GM18498 (cell line): Measurements from ENCODE around the gene NKD2.
"Not testable (repeated sequence)": the region's sequence is repeated elsewhere in the genome, so short reads cannot be mapped to it uniquely, and the experiment has no call there.

Experiments used
- ATAC-seq: cut with Tn5 transposase; IDR thresholded peaks from one replicate; pipeline ENCODE4 v1.9.1; 2021; ENCODE audit warnings: mild to moderate bottlenecking, moderate library complexity; ENCODE audit not compliant: unreplicated experiment

The NKD2 gene

DNA sequence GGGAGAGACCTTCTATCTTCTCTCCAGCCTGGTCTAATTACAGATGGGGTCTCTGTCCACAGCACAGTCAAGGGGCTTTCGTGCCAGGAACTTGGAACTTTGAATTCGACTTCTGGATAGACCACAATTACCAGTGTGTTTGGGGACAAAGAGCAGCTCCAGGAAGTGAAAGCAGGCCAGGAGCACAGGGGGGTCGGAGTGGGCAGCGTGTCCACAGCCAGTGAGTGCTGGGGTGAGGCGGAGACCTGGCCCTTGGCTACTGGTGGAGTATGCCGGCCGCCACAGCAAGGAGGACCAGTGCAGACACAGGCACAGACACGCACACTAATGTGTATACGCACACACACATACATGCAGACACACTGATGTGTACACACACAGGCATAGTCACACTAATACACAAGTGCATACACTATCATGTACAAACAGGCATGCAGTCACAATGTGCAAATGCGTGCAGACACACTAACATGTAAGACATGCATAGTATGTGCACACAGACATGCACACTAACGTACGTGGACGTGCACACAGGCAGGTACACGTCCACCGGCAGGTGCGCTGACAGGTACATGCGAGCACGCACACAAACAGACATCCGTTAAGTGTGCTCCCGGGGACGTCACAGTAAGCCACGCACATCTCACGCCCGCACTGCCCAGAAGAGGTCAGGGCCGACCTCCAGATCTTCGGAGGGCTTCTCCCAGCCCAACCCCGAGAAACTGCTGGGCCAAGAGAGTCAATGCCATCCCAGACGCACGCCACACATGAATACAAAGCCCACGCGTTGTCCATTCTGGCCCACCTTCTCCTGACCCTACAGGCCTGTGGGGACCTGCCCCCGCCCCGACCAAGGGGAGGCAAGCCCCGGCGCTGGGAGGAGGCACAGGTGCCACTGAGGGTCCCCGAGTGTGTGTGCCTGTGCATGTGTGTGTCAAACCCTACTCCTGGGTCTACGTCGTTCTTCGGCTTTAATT lies 46.5 kb downstream of the NKD2 start:
- no peak for ATAC-seq

DNA sequence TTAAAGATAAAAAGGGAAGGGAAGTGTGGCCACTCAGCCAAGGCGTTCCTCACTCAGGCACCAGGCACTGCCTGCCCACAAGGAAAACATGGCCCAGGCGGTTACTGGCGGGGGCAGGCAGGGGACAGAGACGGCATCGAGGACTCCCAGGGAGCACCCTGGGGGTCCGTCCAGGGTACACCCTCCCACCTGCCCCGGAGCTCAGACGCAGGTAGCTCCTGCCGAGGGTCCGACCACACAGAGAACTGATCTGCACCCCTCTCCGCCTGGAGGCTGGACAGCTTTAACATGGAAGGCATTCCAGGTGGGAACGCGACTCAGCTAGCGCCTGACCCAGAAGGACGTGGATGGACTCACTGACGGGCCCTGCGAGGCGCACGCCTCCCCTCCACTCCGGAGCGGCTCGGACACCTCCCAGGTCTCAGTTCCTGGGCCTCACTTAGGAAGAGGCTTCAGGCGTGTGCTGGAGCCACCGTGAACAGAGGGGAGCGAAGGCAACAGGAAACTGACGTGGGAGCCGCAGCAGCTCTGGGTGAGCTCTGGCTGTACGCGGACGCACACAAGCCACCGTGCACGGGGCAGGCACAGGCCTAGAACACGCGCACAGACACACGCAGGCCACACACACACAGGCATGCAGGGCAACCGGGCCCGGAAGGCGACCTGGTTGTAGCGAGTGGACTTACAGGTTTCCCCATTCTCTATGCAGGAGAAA lies 47.5 kb downstream of the NKD2 start:
- no peak for ATAC-seq

DNA sequence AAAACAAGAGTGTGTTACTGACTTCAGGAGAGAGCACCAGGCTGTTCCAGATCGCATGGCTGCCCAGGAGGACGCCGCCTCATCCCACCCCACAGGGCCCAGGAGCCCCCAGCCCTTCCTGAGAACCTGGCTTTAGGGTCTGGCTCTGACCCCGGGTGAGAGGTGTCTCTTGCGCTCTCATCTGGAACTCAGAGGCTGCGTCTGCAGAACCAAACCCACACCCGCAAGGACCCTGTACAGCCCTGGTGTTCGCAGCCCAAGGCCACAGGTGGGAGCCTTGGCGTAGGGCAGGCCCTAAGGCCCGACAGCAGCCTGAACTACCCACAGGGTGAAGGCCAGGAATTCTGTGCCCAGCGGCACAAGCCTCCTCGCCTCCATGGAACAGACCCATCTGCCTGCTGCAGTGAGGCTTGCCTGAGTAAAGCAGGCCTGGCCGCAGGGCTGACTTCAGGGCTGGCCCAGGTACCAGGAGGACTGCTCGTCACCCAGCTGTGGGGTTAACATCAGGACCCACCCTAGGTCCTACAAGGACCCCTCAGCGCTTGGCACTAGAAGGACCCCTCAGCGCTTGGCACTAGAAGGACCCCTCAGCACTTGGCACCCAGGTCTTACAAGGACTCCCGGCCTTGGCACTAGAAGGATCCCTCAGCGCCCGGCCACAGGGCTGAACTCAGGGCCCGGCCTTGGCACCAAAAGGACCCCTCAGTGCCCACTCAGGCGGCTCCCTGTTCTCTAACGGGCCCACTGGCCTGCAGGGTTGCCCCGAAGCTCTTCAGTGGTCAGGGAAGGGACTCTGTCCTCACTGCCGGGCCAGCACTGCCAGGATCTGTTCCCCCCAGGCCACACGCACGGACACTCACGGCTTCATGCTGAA lies 48.2 kb downstream of the NKD2 start:
- no peak for ATAC-seq

DNA sequence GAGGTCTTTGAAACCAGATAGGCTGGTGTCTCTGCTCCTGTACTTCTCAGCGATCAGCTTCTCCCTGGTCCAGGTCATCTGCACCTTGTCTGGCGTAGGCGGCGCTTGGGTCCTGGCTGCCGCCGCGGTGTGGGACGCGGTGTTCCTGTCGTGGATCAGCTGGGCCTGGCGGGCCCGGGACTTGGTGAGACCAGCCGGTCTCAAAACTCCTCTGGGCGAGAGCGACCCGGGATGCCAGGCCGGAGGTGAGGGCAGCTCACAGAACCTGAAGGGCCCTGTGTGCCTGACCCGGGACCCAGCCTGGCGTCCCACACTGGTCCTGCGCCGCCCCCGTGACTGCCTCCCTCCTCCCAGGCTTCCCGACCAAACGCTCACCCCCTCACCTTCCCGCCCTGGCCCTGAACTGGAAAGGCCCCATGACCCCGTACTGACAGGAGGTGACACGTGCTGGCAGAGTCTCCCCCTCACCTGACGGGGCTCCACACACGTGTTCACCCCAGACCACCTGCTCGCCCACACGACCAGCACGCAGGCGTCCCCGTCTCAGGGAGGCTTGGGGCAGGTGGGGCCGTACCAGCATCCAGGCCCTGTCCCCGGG lies 49.0 kb downstream of the NKD2 start:
- no peak for ATAC-seq

DNA sequence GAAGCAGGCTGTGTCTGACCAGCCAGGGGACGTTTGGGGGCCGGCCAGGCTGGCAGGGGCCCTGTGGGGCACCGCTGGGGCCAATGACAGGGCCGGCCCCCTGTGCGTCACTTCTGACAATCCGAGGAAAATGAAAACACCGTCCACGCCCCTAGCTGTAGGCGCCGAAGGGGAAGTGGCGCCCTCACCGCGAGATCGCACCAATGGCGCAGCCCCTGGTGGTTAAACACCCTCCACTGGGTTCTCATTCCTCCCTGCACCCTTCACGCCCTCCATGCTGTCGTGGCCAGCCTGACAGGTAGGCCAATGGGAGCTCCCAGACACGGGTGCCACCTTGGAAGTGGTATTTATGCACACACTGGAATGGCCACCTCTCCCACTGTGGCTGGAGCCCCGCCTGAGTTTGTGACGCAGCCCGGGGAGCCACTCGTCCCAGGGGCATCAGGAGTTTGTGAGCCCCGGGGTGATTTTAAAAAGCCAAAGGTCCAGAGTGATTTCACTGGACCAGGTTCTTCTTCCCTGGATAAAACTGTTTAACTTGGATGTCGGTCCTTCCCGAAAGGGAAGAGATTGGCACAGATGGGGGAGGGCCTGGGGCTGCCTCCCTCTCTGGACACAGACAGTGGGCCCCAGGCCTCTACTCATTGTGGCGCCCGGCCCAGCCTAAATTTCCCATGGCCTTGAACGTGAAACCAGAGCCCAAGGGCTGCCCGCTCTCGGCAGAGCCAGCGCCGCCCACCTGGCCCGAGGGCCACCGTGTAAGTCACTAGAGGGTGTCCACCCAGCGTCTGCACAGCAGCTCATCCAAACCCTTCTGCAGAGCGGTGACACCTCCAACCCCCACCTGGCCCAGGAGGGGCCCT lies 49.7 kb downstream of the NKD2 start:
- ATAC-seq: no peak

DNA sequence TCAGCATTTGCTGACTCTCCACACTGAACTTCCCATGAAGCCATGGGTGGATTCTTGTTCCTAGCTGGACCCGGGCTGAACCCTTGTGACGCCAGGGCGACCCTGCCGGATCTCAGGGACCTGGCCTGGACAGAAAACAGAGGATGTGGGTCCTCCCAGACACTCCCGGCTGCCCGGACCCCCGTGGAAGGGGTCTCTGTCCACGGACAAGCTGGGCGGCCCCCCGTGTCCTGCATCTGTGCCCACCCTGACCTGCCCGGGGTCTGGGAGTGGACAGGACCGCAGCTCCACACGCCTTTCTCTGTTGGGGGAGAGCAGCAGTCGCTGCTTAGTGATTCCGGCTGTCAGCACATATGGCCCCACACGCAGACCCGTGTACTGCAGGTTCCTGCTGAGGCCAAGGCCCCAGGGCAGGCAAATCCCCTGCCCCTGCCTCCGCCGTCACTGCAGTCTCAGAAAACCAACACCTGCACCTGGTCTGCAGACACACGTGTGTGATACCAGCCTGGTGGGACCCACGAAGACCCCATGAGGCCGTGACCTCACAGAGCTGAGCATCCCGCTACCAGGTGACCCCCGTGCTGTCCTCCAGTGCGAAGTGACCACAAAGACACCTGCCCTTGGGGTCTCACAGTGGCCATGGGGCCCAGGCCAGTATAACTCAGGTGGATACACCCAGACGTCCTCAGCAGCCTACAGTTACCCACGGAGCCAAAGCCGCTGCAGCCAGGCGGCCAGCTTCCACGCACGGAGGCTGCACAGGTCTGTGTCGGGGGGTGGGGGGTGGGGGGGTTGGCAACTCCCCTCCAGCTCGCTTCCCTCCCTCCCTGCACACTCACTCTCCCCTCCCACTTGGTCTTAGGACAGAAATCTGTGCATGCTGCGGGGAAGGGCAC lies 50.6 kb downstream of the NKD2 start:
- no peak for ATAC-seq

DNA sequence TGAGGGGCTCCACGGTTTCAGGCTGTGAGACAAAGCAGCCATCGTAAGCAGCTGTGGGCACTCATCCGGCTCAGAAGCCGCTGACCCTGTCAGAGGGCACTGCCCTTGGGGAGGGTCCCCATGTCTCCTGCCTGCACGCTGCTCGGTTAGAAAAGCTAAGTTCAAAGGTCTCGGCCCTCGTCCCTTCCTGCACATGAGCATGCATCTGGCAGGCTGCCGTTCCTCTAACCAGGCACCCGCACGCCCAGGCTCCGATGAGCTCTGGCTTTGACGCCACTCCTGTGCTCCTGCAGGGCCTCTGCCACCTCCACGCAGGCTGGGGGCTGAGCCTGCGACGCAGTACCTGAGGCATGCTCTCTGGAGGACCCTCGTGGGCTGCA lies 51.3 kb downstream of the NKD2 start:
- ATAC-seq: no peak

DNA sequence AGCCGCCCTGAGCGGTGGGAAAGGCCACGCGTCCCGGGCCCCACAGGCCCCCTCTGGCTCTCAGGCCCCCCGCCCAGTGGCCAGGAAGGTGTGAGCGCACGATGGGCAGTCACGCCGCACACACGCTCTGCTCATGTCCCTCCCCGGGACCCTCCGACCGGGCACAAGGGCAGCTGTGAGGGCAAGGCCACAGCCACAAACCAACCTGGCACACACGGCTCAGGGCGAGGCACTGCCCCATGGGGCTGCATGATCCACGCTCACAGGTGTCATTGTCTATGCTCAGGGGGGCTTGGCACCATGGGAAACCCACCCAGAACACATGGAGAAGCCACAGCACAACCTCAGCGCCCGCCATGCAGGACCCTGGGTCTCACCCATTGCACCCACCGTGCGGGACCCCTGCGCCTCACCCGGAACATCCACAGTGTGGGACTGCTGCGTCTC lies 52.0 kb downstream of the NKD2 start:
- no peak for ATAC-seq

DNA sequence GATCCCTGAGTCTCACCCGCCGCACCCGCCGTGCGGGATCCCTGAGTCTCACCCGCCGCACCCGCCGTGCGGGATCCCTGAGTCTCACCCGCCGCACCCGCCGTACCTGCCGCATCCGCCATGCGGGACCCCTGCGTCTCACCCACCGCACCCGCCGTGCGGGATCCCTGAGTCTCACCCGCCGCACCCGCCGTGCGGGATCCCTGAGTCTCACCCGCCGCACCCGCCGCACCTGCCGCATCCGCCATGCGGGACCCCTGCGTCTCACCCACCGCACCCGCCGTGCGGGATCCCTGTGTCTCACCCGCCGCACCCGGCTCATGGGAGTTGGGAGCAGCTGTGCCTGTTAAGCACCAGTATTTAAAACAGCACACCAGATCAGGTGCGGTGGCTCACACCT lies 52.7 kb downstream of the NKD2 start:
- not testable (repeated sequence) for ATAC-seq

DNA sequence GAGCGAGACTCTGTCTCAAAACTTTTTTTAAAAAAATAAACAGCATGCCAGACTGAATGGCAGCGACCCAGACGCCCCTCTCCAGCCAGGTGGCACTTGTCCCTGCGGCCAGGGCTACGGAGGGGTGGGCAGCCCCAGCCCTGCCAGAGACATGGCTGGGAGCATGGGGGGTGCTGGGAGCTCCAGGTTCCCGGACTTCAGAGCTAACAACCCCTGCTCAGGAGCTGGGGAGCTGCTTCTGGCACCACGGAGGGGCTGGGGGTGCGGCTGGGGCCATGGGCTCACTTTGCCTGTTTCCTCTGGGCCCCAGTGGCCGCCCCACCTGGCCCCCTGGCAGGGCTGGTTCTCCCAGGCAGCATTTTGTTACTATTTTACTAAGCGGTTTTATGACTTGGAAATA lies 53.3 kb downstream of the NKD2 start:
- no peak for ATAC-seq

DNA sequence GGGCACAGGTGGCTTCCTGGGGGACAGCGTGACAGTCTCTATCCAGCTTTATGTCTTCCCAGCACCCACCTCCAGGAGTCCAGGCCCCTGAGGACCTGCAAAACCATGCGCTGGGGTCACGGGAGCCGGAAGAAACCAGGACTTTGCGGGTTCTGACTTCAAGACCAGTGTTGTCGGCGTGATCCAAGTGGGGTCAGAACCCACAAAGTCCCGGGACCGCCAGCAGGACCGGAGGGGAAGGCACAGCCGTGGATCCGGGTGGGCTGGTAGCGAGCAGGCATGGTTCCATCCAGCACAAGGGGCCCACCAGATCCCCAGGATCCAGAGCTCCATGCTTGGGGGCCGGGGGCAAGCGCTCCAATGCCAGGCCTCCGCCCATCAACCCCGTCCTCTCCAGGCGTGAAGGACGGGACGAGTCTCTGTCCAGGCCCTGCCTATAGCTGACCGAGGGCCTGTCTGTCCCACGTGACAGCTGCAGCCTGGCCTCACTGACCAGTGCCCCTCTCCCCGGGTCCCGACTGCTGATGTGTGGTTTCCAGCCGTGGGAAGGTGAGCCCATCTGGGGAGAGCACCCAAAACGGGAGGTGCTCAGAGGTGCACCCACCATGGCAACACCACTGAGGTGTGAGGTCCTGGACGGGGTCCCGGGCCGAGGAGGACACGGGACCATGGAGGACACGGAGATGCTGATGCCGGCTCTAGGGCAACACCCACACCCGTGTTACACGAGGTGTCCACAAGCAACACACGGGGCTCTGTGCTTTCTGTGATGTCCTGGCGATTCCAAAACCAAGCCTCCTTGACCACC lies 54.4 kb downstream of the NKD2 start:
- ATAC-seq: no peak

DNA sequence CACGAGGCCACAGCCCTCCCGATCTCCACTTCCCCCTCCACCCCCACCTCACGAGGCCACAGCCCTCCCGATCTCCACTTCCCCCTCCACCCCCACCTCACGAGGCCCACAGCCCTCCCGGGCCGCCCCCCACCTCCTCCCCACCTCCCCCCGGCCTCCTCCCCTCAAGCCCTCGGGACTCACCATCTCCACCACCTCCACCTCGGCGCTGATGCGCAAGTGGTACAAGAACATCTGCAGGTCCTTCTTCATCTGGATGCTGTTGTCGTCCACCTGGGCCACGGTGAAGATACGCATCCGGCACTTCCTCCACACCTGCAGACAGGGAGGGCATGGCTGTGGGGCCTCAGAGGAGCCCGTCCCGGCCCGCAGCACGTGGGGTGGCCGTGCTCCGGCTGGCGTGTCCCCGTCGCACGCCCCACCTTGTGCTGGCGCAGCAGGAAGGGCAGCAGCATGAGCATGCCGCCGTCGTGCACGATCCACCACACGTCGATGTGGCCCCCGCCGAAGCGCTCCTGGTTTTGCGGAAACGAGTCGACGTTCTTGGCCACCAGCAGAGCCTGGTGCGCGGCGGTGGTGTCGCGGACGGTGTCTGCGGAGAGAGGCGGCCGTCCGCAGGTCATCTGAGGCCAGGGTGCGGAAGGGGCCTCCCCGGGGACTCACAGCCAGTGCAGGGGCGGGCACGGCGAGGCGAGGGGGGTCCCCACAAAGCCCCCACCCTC lies 55.2 kb downstream of the NKD2 start:
- no peak for ATAC-seq

DNA sequence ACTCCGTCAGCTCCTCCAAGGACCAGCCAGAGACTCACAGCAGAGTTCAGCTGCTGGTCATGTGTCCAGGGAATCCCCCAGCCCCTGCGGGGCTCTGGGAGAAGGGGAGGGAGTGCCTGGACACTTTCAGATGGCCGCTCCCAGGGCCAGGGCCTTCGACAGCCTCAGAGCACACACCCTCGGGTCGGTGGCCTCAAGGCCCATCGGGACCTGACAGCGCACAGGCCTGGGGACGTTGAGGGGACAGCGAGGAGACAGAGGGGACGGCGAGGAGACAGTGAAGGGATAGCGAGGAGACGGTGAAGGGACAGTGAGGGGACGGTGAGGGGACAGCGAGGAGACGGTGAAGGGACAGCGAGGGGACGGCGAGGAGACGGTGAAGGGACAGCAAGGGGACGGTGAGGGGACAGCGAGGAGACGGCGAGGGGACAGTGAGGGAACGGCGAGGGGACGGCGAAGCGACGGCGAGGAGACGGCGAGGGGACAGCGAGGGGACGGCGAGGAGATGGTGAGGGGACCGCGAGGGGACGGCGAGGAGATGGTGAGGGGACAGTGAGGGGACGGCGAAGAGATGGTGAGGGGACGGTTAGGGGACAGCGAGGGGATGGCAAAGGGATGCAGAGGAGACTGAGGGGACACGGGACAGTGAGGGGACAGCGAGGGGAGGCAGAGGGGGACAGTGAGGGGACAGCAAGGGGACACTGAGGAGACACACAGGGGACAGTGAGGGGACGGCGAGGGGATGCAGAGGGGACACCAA lies 56.0 kb downstream of the NKD2 start:
- ATAC-seq: no peak

DNA sequence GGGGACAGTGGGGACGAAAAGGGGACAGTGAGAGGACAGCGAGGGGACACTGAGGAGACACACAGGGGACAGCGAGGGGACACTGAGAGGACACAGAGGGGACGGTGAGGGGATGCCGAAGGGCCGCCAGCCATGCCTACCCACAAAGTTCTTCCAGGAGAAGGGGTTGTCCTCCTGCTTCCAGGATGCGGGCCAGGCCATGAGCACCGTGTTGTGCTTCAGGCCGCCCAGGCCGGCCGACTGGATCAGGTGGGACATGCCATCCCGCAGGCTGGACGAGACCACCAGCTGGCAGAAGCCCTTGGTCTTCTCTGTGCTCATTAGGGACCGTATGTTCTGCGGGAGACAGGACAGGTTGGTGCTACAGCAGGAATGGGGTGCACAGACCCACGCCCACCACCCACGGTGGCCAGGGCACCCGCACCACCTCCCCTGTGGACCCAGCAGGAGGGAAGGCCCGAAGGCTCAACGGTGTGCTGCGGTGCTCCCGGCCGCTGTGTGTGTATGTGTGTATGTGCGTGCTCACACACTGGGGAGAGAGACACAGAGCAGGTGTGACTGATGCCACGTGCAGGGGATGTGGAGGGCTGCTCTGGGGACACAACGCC lies 56.6 kb downstream of the NKD2 start:
- no peak for ATAC-seq

DNA sequence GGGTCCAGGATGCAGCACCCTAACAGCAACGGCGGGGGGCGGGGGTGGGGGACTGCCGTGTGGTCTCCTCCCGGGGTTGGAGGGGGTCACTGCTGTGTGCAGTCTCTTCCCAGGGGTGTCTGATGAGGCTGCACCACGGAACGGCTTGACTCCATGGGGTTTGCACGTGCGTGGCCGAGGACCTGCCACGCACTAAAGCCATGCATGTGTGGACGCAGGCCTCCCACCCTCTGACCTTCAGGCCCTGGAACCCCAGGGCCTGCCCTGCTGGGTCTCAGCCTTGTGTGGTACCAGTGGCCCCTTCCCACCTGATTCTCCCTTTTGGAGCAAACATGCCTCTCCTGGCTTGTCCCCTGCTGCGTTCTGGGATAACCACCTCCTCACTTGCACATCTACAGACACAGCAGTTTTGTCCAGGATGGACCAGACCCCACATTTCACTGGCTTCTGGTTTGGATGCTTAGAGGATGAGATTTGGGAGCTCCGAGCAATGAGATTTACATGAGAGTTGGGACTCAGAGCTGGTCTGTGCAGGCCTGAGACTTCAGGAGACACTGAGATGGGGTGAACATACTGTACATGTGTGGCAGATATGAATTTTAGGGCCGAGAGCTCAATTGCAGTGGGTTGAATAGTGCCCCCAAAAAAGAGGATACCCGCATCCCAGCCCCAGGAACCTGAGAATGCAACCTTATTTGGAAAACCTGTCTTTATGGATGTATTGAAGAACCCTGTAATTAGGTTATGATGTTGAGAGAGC lies 57.5 kb downstream of the NKD2 start:
- ATAC-seq: no peak
